Activated naive CD8-positive, alpha-beta T cell treated with anti-CD3 and anti-CD28 coated beads, Interleukin-2, amount 50 U/mL, for 16 hours (primary cell): ENCODE data around the gene TMEM61.
A peak's percentile ranks its signal among the peaks of the same experiment; 100 is the strongest.

ENCODE experiments used
- DNase-seq: peaks from one replicate; pipeline ENCODE4 v3.0.0-alpha.2; 2020; ENCODE audit warnings: low read depth, low spot score

TMEM61 gene

GRCh38 chr1:54985556-54985955 lies 5.1 kb downstream of the TMEM61 start:
- DNase-seq: no peak

GRCh38 chr1:54986025-54986424 lies 5.6 kb downstream of the TMEM61 start:
- DNase-seq: no peak

- DNase-seq: no peak
These were observed 6.1 kb downstream of the TMEM61 start for GRCh38 chr1:54986533-54986932.

GRCh38 chr1:54987427-54987826 lies 7.0 kb downstream of the TMEM61 start:
- DNase-seq: no peak

- DNase-seq: no peak
These were observed 7.7 kb downstream of the TMEM61 start for GRCh38 chr1:54987919-54988705.

- DNase-seq: no peak
These were observed 8.5 kb downstream of the TMEM61 start for GRCh38 chr1:54988975-54989374.

GRCh38 chr1:54989473-54989872 lies 9.0 kb downstream of the TMEM61 start:
- no peak for DNase-seq

- no peak for DNase-seq
These were observed 9.8 kb downstream of the TMEM61 start for GRCh38 chr1:54989968-54990810.

- DNase-seq: no peak
These were observed 10.5 kb downstream of the TMEM61 start for GRCh38 chr1:54990916-54991315.

GRCh38 chr1:54991939-54992338 lies 11.5 kb downstream of the TMEM61 start:
- no peak for DNase-seq

GRCh38 chr1:54993140-54993539 lies 12.7 kb downstream of the TMEM61 start:
- no peak for DNase-seq

GRCh38 chr1:54994355-54994990 lies 14.0 kb downstream of the TMEM61 start:
- no peak for DNase-seq

GRCh38 chr1:54995013-54995760 lies 14.8 kb downstream of the TMEM61 start:
- DNase-seq: no peak

- no peak for DNase-seq
These were observed 15.4 kb downstream of the TMEM61 start for GRCh38 chr1:54995835-54996234.

- peak; percentile 51 for DNase-seq
These were observed 16.0 kb downstream of the TMEM61 start for GRCh38 chr1:54996359-54996868.

GRCh38 chr1:54996869-54997710 lies 16.7 kb downstream of the TMEM61 start:
- no peak for DNase-seq

- no peak for DNase-seq
These were observed 17.2 kb downstream of the TMEM61 start for GRCh38 chr1:54997711-54997986.

- no peak for DNase-seq
These were observed 17.7 kb downstream of the TMEM61 start for GRCh38 chr1:54998100-54998499.

GRCh38 chr1:54998677-54999076 lies 18.2 kb downstream of the TMEM61 start, which contains the start of gene BSND:
TSS of gene BSND (plus strand) at chr1:54998933. CDS start at chr1:54999187, 254 bp downstream.
- DNase-seq: no peak
